ENCODE results near the gene PSENEN. TPM values are rescaled to one million over a fixed set of nuclear protein-coding genes. Genes with fewer than 3 reads are reported as not detected.

The PSENEN gene
- total RNA-seq, 1 donor from 2014 or later: 55.7 TPM

DNA sequence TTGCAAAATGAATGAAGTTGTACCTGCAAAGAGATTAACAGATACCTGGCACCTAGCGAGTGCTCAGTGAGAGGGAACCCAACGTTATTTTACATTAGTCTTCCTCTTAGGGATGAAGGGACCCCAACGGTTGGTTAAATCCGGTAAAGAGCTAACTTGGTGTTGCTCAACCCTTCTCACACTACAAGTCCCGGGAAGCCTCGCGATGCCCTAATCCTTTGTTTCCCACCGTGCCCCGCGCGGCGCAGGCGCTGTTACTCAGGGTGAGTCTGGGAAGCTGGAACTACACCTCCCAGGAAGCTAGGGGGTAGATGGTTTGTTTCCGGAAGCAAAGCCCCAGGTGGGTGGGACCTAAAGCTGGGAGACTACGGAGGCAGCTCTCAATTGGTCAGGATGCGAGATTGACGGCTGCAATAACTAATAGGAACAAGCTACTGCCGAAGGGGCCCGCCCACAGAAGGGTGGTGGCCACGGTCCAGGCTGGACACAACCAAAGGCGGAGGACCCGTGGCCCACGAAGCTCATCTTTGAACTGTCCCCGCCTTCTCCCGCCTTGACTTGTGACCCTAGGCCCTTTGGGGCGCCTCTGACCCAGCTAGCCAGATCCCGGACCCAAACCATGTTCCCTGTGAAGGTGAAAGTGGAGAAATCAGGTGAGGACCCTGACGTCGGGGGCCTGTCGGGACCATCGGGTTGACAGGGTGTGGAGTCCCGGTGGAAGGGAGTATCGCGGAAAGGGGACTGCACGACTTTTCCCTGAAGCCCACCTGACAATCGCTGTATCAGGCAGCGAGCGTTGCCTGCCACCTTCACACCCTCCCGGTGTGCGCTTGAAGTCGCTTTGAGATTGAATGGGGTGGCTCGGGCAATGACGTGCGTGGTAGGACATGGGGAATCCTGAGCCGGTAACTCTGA, 2.9 kb downstream of the PSENEN start, which contains the start of gene LIN37:
TSS of gene LIN37 (plus strand) at position 471 of the 915 bp plus-strand sequence. CDS start at position 620, 149 bp downstream.
- intact Hi-C loops (cut with micrococcal nuclease): loop anchor here (1.0 to 10.0 kb wide), 16 partner anchors 8 to 1626 kb away; partner anchors contain the start of genes ALKBH6, ARHGAP33, HAUS5 and POLR2I

DNA sequence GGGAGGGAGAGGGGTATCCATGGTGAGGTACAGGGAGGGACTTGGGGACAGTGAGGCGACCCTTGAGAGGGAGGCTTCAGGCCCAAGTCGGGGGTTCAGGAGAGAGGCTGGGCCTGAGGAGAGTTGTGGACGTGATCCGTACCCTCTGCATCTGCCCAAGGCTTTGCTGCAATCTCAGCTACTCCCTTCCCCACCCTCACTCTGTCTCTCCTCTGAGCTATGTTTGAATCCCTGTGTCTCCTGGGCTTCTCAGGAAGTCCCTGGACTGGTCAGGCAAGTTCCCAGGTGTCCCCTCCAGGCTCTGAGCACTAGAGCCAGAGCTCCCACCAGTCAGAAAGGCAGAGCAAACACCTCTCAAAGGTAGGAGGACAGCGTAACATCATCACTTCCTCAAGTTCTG, 4.7 kb downstream of the PSENEN start:
- intact Hi-C loops (cut with micrococcal nuclease): no loop called here

DNA sequence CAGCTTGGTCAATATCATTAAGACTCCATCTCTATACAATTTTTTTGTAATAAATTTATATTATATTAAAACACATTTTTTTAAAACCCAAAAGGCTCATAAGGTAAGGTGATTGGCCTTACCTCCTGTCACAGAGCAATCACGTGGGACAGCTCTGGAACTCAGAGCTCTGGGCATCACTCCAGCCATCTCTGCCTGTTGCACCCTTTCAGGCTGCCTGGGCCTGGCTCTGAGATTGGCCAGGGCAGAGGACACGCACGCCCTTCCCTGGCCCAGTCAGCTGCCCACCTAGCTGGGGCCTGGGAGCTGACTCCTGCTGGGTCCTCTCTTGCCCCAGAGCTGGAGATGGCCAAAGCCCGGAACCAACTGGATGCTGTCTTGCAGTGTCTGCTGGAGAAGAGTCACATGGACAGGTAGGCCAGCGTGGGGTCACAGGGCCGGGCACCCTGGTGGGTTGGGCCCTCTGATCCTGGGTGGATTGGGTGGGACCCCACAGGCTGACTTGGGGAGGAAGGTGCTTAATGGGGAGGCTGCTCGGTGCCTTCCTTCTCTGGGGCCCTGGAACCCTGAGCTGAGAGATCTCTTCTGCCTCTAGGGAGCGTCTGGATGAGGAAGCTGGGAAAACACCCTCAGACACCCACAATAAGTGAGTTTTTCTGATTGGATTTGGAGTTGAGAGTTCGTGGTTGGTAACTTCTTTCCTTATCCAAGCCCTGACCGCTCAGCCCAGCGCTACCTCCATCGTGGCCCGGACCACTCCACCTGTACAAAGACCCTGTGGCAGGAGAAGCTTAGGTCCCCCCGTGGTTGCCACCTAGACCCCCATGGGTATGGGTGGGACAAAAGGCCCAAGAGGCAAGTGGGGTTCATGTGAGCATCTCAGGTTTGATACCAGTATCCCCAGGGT, 6.6 kb downstream of the PSENEN start:
- intact Hi-C loops (cut with micrococcal nuclease): no loop called here

GRCh38 chr19:35752746-35753350, 7.4 kb downstream of the PSENEN start:
- intact Hi-C loops (cut with micrococcal nuclease): no loop called here

- intact Hi-C loops (cut with micrococcal nuclease): no loop called here
Measured at GRCh38 chr19:35753634-35754369, 8.4 kb downstream of the PSENEN start.

- intact Hi-C loops (cut with micrococcal nuclease): no loop called here
Measured at GRCh38 chr19:35754370-35755130, 9.1 kb downstream of the PSENEN start.

- intact Hi-C loops (cut with micrococcal nuclease): no loop called here
Measured at GRCh38 chr19:35755131-35755549, 9.7 kb downstream of the PSENEN start.

- intact Hi-C loops (cut with micrococcal nuclease): no loop called here
Measured at GRCh38 chr19:35755550-35756376, 10.3 kb downstream of the PSENEN start.

GRCh38 chr19:35756377-35757230, 11.2 kb downstream of the PSENEN start, which contains the start of gene HSPB6:
Gene HSPB6, minus strand, starts transcription at chr19:35757029. Its CDS starts 21 bp downstream, at chr19:35757008.
- intact Hi-C loops (cut with micrococcal nuclease): no loop called here

- intact Hi-C loops (cut with micrococcal nuclease): no loop called here
Measured at GRCh38 chr19:35757231-35757748, 11.8 kb downstream of the PSENEN start.

- intact Hi-C loops (cut with micrococcal nuclease): loop anchor here (1.0 kb wide), 9 partner anchors 10 to 357 kb away; partner anchors contain the start of genes ARHGAP33, HAUS5, LIN37 and SDHAF1
Measured at GRCh38 chr19:35757749-35758608, 12.5 kb downstream of the PSENEN start, which contains the start of gene PROSER3. Gene PROSER3, plus strand, starts transcription at chr19:35758176. Its CDS starts 40 bp downstream, at chr19:35758216.

GRCh38 chr19:35759697-35760096, 14.2 kb downstream of the PSENEN start:
- intact Hi-C loops (cut with micrococcal nuclease): no loop called here

GRCh38 chr19:35760711-35761349, 15.4 kb downstream of the PSENEN start:
- intact Hi-C loops (cut with micrococcal nuclease): no loop called here

DNA sequence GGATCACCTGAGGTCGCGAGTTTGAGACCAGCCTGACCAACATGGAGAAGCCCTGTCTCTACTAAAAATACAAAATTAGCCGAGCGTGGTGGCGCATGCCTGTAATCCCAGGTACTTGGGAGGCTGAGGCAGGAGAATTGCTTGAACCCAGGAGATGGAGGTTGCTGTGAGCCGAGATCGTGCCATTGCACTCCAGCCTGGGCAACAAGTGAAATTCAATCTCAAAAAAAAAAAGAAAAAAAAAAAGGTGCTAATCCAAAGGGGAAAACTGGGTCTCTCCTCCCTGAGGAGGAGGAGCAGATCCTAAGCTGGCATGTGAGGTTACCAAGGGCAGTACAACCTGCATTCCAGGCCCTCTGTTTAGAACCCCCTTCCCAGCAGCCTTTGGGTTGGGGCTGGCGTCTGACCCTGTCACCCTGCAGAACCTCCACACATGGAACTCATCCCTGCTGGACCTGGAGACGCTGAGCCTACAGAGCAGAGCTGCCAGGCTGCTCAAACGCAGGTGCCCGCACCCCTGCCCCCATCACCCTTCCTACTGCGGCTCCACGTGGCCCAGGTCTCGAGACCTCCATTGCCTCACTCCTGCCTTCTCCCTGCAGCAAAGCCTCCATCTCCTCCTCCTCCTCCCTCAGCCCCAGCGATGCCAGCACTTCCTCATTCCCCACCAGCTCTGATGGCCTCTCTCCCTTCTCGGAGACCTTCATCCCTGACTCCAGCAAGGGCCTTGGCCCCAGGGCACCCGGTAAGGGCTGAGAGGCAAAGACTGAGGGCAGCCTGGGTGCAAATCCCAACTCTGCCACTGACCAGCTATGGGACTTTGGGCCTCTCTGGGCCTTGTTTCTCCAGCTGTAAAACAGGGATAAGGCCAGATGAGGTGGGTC, 19.2 kb downstream of the PSENEN start:
- intact Hi-C loops (cut with micrococcal nuclease): no loop called here

DNA sequence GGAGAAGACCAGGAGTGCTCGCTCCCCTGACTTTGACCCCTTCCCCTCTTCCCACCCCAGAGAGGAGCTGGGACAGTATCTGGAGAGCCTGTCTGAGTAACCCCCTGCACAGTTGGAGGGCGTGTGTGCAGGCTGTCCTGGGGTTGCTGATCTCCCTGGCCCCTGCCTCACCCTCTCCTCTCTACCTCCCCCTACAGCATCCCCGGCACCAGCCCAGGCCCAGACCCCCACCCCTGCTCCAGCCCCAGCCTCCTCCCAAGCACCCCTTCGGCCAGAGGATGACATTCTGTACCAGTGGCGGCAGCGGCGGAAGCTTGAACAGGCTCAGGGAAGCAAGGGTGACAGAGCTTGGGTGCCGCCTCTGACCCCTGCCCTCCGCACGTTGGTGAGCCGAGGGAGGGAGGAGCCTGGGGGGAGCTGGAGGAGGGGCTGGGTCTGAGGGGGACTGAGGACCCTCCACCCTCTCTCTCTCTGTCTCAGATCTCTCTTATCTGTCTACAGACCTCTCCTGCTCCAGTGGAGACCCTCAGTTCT, 21.2 kb downstream of the PSENEN start:
- intact Hi-C loops (cut with micrococcal nuclease): no loop called here
